T-cell (primary cell): ENCODE results near the gene CTNNA3. TPM values are rescaled to one million over a fixed set of nuclear protein-coding genes. Genes with fewer than 3 reads are reported as not detected.

Experiments used
- ATAC-seq, 4 experiments: fragments of 200-7000 bp in 3 of 4; fragments of 150-1000 bp in 1 of 4; cut with Tn5 transposase; replicated peaks in 1 of 4; 1 replicate in 3 of 4; 2 replicates in 1 of 4; pipeline ENCODE4 v1.10.0; 2021; ENCODE audit warnings: moderate library complexity in 3 of 4, mild to moderate bottlenecking in 2 of 4, moderate number of reproducible peaks in 1 of 4
- CTCF ChIA-PET, 2 donors: fragments of 300-600 bp; sonication (Branson Sonifier 250); formaldehyde crosslinking; loops; one replicate each; lab custom pipeline; 2022; ENCODE audit warnings: antibody characterized with exemption in 2 of 2; lab: Charles Lee
- POLR2A ChIA-PET, 2 donors: fragments of 300-600 bp; sonication (Branson Sonifier 250); formaldehyde crosslinking; loops; one replicate each; lab custom pipeline; 2022; ENCODE audit warnings: antibody characterized with exemption in 2 of 2; lab: Charles Lee
- DNase-seq, 35 experiments: peaks; one replicate each; pipeline versions ENCODE4 v3.0.0 to v3.0.0-alpha.2; 2013 to 2023
- H3K27ac ChIP-seq: one replicate; pipeline ENCODE4 v1.5.1; 2013; ENCODE audit warnings: low read length
- H3K27me3 ChIP-seq, 2 experiments: replicated peaks in 1 of 2; 1 replicate in 1 of 2; 2 replicates in 1 of 2; pipeline versions ENCODE4 v1.6.1 to v1.7.0; 2013; ENCODE audit warnings: low read length in 1 of 2, mixed read lengths in 1 of 2; ENCODE audit not compliant: control insufficient read depth in 2 of 2, insufficient read depth in 2 of 2; ENCODE audit errors: extremely low read depth in 1 of 2
- H3K36me3 ChIP-seq, 2 donors: 1 replicate in 1 of 2; 2 replicates in 1 of 2; pipeline versions ENCODE4 v1.6.1 to v1.7.0; 2013; ENCODE audit warnings: low read length in 1 of 2; ENCODE audit not compliant: control insufficient read depth in 2 of 2, insufficient read depth in 1 of 2; ENCODE audit errors: extremely low read depth in 1 of 2
- H3K4me1 ChIP-seq, 2 experiments: 1 replicate in 1 of 2; 2 replicates in 1 of 2; pipeline versions ENCODE4 v1.6.1 to v1.7.0; 2013; ENCODE audit warnings: low read length in 2 of 2, mixed read lengths in 1 of 2; ENCODE audit not compliant: insufficient read depth in 2 of 2, control insufficient read depth in 1 of 2; ENCODE audit errors: extremely low read depth in 1 of 2
- H3K4me3 ChIP-seq, 2 donors: 1 replicate in 1 of 2; 2 replicates in 1 of 2; pipeline versions ENCODE4 v1.5.1 to v1.7.0; 2013; ENCODE audit warnings: mild to moderate bottlenecking in 2 of 2, low read length in 1 of 2, moderate library complexity in 1 of 2; ENCODE audit not compliant: control insufficient read depth in 1 of 2; ENCODE audit errors: extremely low read depth in 1 of 2
- H3K9me3 ChIP-seq: 2 replicates; pipeline ENCODE4 v1.7.0; 2013
- H3K27ac Mint-ChIP-seq, 2 donors: one replicate each; pipeline ENCODE4 v1.8.0; 2020 to 2021; ENCODE audit warnings: mild to moderate bottlenecking in 2 of 2, mixed read lengths in 2 of 2
- H3K27me3 Mint-ChIP-seq, 2 donors: one replicate each; pipeline ENCODE4 v1.8.0; 2021 to 2022; ENCODE audit warnings: mixed read lengths in 2 of 2
- H3K36me3 Mint-ChIP-seq: one replicate; pipeline ENCODE4 v1.8.0; 2021; ENCODE audit warnings: mixed read lengths
- H3K4me1 Mint-ChIP-seq, 3 donors: one replicate each; pipeline ENCODE4 v1.8.0; 2020 to 2022; ENCODE audit warnings: mixed read lengths in 3 of 3, mild to moderate bottlenecking in 1 of 3
- H3K4me3 Mint-ChIP-seq, 3 donors: one replicate each; pipeline ENCODE4 v1.8.0; 2020 to 2022; ENCODE audit warnings: mild to moderate bottlenecking in 3 of 3, mixed read lengths in 3 of 3, moderate library complexity in 3 of 3
- H3K9me3 Mint-ChIP-seq, 3 donors: one replicate each; pipeline ENCODE4 v1.8.0; 2020 to 2022; ENCODE audit warnings: mixed read lengths in 3 of 3
- WGBS: methylation state at CpG from one replicate; pipeline ENCODE4 v1.1.5; 2013; ENCODE audit warnings: missing lambda C conversion rate; ENCODE audit not compliant: insufficient coverage; 5-methylcytosine and 5-hydroxymethylcytosine counted together
- total RNA-seq, 35 experiments: library from RNA in 6 of 35; stranded (reverse) in 6 of 35; fragments of 120-200 nt in 1 of 35; gene quantifications; one replicate each; pipeline versions ENCODE4 v1.2.1 to v1.2.4 and lab custom pipeline; 2013 to 2026

The CTNNA3 gene
- total RNA-seq, 5 donors from 2014 or later (not counting 1 experiment from before 2014, with no cell fraction given): 0.88 TPM; not detected in 4

GRCh38 chr10:66071907-66072306, 1624.1 kb downstream of the CTNNA3 start:
- Mint-ChIP-seq H3K4me1 (no peaks in the 10 kb centered on the region), H3K27ac (no peak overlapping the region), H3K9me3 (peaks cover 3 to 12% (median 4%) of the 10 kb centered on the region in 3 donors), H3K27me3 (no peaks in the 10 kb centered on the region), H3K4me3 (no peak overlapping the region), H3K36me3 (no peaks in the 10 kb centered on the region)
- ATAC-seq (no peak), DNase-seq (no peak)
- ChIA-PET CTCF (no interaction called here), POLR2A (no interaction called here)
- no peak overlapping the region for H3K27ac ChIP-seq
- no peaks in the 10 kb centered on the region for H3K36me3 ChIP-seq
- H3K4me3 ChIP-seq: no peak overlapping the region
- H3K4me1 ChIP-seq: no peaks in the 10 kb centered on the region
- H3K27me3 ChIP-seq: no peaks in the 10 kb centered on the region
- H3K9me3 ChIP-seq: no peaks in the 10 kb centered on the region
- WGBS: no CpG with 5 or more reads among the region's 2 CpGs

GRCh38 chr10:66058594-66058993, 1637.4 kb downstream of the CTNNA3 start:
- CTCF ChIA-PET: interaction anchor here in 1 of 2 donors (0.6 kb wide), 1 partner anchor 169 kb away, joined by 3 read pairs; no protein-coding TSS in a partner anchor
- no peaks in the 10 kb centered on the region for H3K27me3 Mint-ChIP-seq
- H3K4me3 Mint-ChIP-seq: no peak overlapping the region
- no peaks in the 10 kb centered on the region for H3K4me1 Mint-ChIP-seq
- H3K36me3 Mint-ChIP-seq: no peaks in the 10 kb centered on the region
- DNase-seq: no peak
- H3K27ac ChIP-seq: no peak overlapping the region
- ATAC-seq: no peak
- H3K27ac Mint-ChIP-seq: no peak overlapping the region
- H3K27me3 ChIP-seq: no peaks in the 10 kb centered on the region
- H3K4me1 ChIP-seq: no peaks in the 10 kb centered on the region
- H3K36me3 ChIP-seq: no peaks in the 10 kb centered on the region
- H3K9me3 Mint-ChIP-seq: peaks cover 11 to 13% (median 13%) of the 10 kb centered on the region in 3 donors
- H3K9me3 ChIP-seq: no peaks in the 10 kb centered on the region
- H3K4me3 ChIP-seq: no peak overlapping the region
- POLR2A ChIA-PET: interaction anchor here in 1 of 2 donors (0.7 kb wide), 1 partner anchor 16 kb away, joined by 3 read pairs; no protein-coding TSS in a partner anchor

GRCh38 chr10:66049335-66049734, 1646.7 kb downstream of the CTNNA3 start:
- no peak for ATAC-seq

DNA sequence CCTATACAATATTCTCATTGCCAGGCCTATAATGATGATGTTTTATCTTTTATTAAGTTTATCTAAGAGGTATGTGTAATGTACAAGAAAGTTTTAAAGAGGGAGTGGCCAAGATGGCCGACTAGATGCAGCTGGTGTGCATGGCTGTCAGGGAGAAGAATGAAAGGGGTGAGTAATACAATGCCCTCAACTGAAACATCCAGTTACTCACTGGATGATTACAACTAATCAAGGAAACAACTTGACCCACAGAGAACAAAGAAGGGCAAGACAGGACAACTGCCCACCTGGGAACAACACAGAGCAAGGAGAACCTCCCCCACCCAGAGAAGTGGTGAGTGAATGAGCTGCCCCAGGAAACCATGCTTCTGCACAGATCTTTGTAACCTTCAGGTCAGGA, 1650.1 kb downstream of the CTNNA3 start:
- DNase-seq (no peak), ATAC-seq (no peak)
- Histone ChIP-seq H3K9me3 (no peaks in the 10 kb centered on the region), H3K27me3 (no peaks in the 10 kb centered on the region), H3K4me1 (no peaks in the 10 kb centered on the region), H3K27ac (no peak overlapping the region), H3K36me3 (no peaks in the 10 kb centered on the region), H3K4me3 (no peak overlapping the region)
- Mint-ChIP-seq H3K36me3 (no peaks in the 10 kb centered on the region), H3K27ac (no peak overlapping the region), H3K9me3 (peaks cover 7 to 45% (median 21%) of the 10 kb centered on the region in 3 donors), H3K27me3 (no peaks in the 10 kb centered on the region), H3K4me3 (no peak overlapping the region), H3K4me1 (no peaks in the 10 kb centered on the region)
- ChIA-PET POLR2A (no interaction called here), CTCF (no interaction called here)
- 40% methylated on average over 1 of the region's 1 CpG for WGBS

More at GRCh38 chr10:66049335-66049734, 1646.7 kb downstream of the CTNNA3 start:
- H3K27me3 ChIP-seq: no peaks in the 10 kb centered on the region
- ChIA-PET CTCF (no interaction called here), POLR2A (no interaction called here)
- H3K4me3 ChIP-seq: no peak overlapping the region
- H3K4me3 Mint-ChIP-seq: no peak overlapping the region
- no peak for DNase-seq
- WGBS: 67% methylated on average over 1 of the region's 3 CpGs
- H3K27ac Mint-ChIP-seq: no peak overlapping the region
- no peaks in the 10 kb centered on the region for H3K4me1 Mint-ChIP-seq
- no peaks in the 10 kb centered on the region for H3K9me3 ChIP-seq
- no peaks in the 10 kb centered on the region for H3K27me3 Mint-ChIP-seq
- no peaks in the 10 kb centered on the region for H3K4me1 ChIP-seq
- peaks cover 9 to 31% (median 11%) of the 10 kb centered on the region in 3 donors for H3K9me3 Mint-ChIP-seq
- H3K36me3 Mint-ChIP-seq: no peaks in the 10 kb centered on the region
- no peak overlapping the region for H3K27ac ChIP-seq
- no peaks in the 10 kb centered on the region for H3K36me3 ChIP-seq

- Histone ChIP-seq H3K4me1 (no peaks in the 10 kb centered on the region), H3K27me3 (no peaks in the 10 kb centered on the region), H3K9me3 (no peaks in the 10 kb centered on the region), H3K4me3 (no peak overlapping the region), H3K36me3 (no peaks in the 10 kb centered on the region), H3K27ac (no peak overlapping the region)
- CTCF ChIA-PET: no interaction called here
- no peak overlapping the region for H3K27ac Mint-ChIP-seq
- WGBS: 29% methylated on average over 1 of the region's 3 CpGs
- no peaks in the 10 kb centered on the region for H3K4me1 Mint-ChIP-seq
- H3K36me3 Mint-ChIP-seq: no peaks in the 10 kb centered on the region
- ATAC-seq (no peak), DNase-seq (no peak)
- H3K27me3 Mint-ChIP-seq: no peaks in the 10 kb centered on the region
- peaks cover 0 to 41% (median 20%) of the 10 kb centered on the region in 3 donors for H3K9me3 Mint-ChIP-seq
- no peak overlapping the region for H3K4me3 Mint-ChIP-seq
- POLR2A ChIA-PET: no interaction called here
Observed at GRCh38 chr10:66041771-66042170, 1654.2 kb downstream of the CTNNA3 start.

GRCh38 chr10:66038623-66039022, 1657.4 kb downstream of the CTNNA3 start:
- no peak overlapping the region for H3K4me3 ChIP-seq
- no peaks in the 10 kb centered on the region for H3K36me3 ChIP-seq
- no peak for ATAC-seq
- Mint-ChIP-seq H3K36me3 (no peaks in the 10 kb centered on the region), H3K4me3 (no peak overlapping the region), H3K27ac (no peak overlapping the region), H3K27me3 (no peaks in the 10 kb centered on the region), H3K4me1 (no peaks in the 10 kb centered on the region), H3K9me3 (peaks cover 0 to 23% (median 14%) of the 10 kb centered on the region in 3 donors)
- WGBS: 83% methylated on average over 1 of the region's 1 CpG
- no peaks in the 10 kb centered on the region for H3K9me3 ChIP-seq
- no peak overlapping the region for H3K27ac ChIP-seq
- POLR2A ChIA-PET: no interaction called here
- no peaks in the 10 kb centered on the region for H3K27me3 ChIP-seq
- no peaks in the 10 kb centered on the region for H3K4me1 ChIP-seq
- no peak for DNase-seq
- CTCF ChIA-PET: no interaction called here

DNA sequence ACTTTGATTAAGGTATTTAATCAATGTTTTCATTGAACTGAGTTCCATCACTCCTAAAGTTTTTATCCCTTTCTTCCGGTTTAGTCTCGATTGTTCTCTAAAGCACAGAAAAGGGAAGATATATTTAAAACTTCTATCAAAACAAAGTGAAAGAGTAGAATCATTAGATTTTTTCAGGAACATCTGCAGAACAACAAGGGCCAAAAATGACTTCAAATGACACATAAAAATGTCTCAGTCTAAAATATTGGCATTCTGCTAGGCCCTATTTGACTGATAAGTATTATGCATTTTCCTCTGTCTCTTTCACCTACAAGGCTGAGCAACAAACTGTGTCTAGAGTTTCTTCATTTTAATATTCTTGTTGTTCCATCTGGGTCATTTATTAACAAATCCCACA, 1669.7 kb downstream of the CTNNA3 start:
- WGBS: no CpG with 5 or more reads among the region's 2 CpGs
- CTCF ChIA-PET: no interaction called here
- Histone ChIP-seq H3K27ac (no peak overlapping the region), H3K4me3 (no peak overlapping the region), H3K9me3 (no peaks in the 10 kb centered on the region), H3K27me3 (no peaks in the 10 kb centered on the region), H3K4me1 (no peaks in the 10 kb centered on the region), H3K36me3 (no peaks in the 10 kb centered on the region)
- Mint-ChIP-seq H3K4me1 (no peaks in the 10 kb centered on the region), H3K9me3 (peaks cover 0 to 15% (median 10%) of the 10 kb centered on the region in 3 donors), H3K27me3 (no peaks in the 10 kb centered on the region), H3K36me3 (no peaks in the 10 kb centered on the region), H3K4me3 (no peak overlapping the region), H3K27ac (no peak overlapping the region)
- no peak for ATAC-seq
- POLR2A ChIA-PET: no interaction called here
- no peak for DNase-seq
